Muscle of leg (tissue), 11 donors: Measurements from ENCODE around the gene TSEN34. TPM values are rescaled to one million over a fixed set of nuclear protein-coding genes. Genes with fewer than 3 reads are reported as not detected.
"Not testable (repeated sequence)": the region's sequence is repeated elsewhere in the genome, so short reads cannot be mapped to it uniquely, and the experiment has no call there.

Experiments used
- DNase-seq: peaks from one replicate; pipeline ENCODE4 v3.0.0; 2013
- H3K27ac ChIP-seq: one replicate; pipeline ENCODE4 v1.5.1; 2013; ENCODE audit warnings: mild to moderate bottlenecking, low read length, control low read depth
- H3K27me3 ChIP-seq: one replicate; pipeline ENCODE4 v1.6.1; 2013; ENCODE audit warnings: low read length; ENCODE audit not compliant: control insufficient read depth, insufficient read depth
- H3K36me3 ChIP-seq: one replicate; pipeline ENCODE4 v1.6.1; 2013; ENCODE audit warnings: low read length; ENCODE audit not compliant: control insufficient read depth, insufficient read depth
- H3K4me1 ChIP-seq: one replicate; pipeline ENCODE4 v1.6.1; 2013; ENCODE audit warnings: low read length; ENCODE audit not compliant: control insufficient read depth, insufficient read depth
- H3K4me3 ChIP-seq: one replicate; pipeline ENCODE4 v1.5.1; 2013; ENCODE audit warnings: low read length, control low read depth
- H3K9me3 ChIP-seq: replicated peaks from 2 replicates; pipeline ENCODE4 v1.6.1; 2013; ENCODE audit warnings: low read depth, low read length; ENCODE audit not compliant: control insufficient read depth
- WGBS: methylation state at CpG from one replicate; pipeline ENCODE4 v1.1.5; 2013; ENCODE audit warnings: missing lambda C conversion rate; ENCODE audit not compliant: insufficient coverage; 5-methylcytosine and 5-hydroxymethylcytosine counted together
- polyA plus RNA-seq, 8 donors: library from polyadenylated mRNA; unstranded; fragments of 120-200 nt; gene quantifications; one replicate each; pipeline versions ENCODE4 v1.2.1 to v1.2.3, GENCODE V29; 2013; ENCODE audit warnings: inconsistent platforms in 1 of 8, low replicate concordance in 1 of 8; ENCODE audit not compliant: insufficient read length in 8 of 8, insufficient read depth in 1 of 8
- total RNA-seq: library from RNA; stranded (reverse); fragments of 120-200 nt; gene quantifications from one replicate; pipeline ENCODE4 v1.2.4, GENCODE V29; 2013

TSEN34 gene
- total and polyA plus RNA-seq, 9 donors = 25.8 to 42.8 (median 35.0) TPM

GRCh38 chr19:54217517-54218247, 26.6 kb downstream of the TSEN34 start:
- H3K36me3 ChIP-seq, H3K27ac ChIP-seq, H3K4me3 ChIP-seq, H3K4me1 ChIP-seq, DNase-seq, H3K27me3 ChIP-seq, H3K9me3 ChIP-seq: not testable (repeated sequence)
- WGBS = 34% methylated on average over 10 of the region's 20 CpGs

DNA sequence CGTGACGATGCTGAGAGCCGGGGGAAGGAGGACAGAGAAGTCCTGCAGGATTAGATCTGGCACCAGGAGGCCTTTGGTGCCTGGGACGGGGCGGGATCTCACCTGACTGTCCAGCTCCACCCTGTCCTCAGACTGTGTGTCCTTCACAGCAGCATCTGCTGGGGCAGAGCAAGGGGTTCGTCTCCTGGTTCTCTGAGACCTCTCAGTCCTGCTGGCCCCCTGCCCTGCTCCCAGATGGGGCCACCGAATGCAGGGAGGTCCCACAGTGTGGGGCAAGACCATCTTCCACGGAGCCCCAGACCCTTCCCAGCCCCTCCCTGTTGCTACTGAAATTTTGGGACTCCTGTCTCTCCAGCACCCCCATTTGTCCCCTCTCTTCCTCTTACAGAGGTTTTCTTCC, 27.2 kb downstream of the TSEN34 start:
- H3K4me1 ChIP-seq = no peaks in the 10 kb centered on the region
- 56% methylated on average over 5 of the region's 8 CpGs for WGBS
- H3K4me3 ChIP-seq = no peak overlapping the region
- DNase-seq = no peak
- H3K27ac ChIP-seq = no peak overlapping the region
- H3K27me3 ChIP-seq = no peaks in the 10 kb centered on the region
- no peaks in the 10 kb centered on the region for H3K36me3 ChIP-seq
- no peaks in the 10 kb centered on the region for H3K9me3 ChIP-seq

DNA sequence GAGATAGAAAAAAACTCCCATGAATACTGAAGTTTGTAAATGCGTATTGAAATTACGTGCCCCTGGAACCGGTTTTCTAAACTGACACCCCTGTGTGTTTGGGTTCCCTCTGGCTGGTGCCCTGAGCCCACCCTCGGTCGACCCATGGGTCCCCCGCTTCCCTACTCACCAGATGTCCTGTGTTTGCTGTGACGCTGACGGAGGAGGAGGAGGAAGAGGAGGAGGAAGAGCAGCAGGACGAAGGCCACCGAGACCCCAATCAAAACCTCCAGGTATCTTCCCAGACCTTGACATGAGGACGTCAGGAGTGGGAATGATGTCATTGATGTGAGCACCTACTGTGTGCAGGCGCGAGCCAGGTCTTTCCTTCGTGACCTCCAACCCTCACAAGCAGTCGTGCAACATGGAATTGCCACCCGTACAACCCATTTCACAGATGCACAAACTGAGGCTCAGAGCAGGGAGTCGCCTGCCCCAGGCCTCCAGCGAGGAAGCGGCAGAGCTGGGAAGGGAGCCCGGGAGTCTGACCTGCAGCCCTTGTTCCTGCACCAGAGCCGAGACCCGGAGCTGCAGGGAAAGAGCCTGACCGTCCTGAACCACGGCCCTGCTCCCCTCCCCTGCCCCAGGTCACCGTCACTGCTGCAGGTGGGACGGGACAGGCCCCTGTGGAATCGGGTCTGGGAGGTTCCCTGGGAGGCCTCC, 28.0 kb downstream of the TSEN34 start:
- DNase-seq = no peak
- H3K9me3 ChIP-seq = no peaks in the 10 kb centered on the region
- 87% methylated on average over 13 of the region's 27 CpGs for WGBS
- H3K27ac ChIP-seq = no peak overlapping the region
- no peaks in the 10 kb centered on the region for H3K36me3 ChIP-seq
- H3K4me3 ChIP-seq = no peak overlapping the region
- H3K27me3 ChIP-seq = no peaks in the 10 kb centered on the region
- no peaks in the 10 kb centered on the region for H3K4me1 ChIP-seq

DNA sequence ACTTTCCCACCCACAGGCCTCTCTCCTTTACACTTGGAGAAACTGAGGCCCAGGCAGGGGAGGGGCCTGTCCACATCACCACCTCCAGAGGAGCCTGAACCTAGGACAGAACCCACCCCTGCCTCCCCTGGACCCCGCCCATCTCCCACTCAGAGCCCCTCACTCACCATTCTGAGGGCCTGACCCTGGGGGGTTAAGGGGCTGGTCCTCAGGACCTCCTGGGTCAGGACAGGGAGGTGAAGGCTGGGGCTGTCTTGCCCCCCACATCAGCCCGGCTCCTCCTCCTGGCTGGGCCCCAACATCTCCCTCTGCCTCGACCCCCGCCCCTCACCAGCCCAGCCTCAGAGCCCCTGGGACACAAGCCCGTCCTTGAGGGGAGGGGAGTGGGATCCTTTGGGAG, 28.6 kb downstream of the TSEN34 start:
- not testable (repeated sequence) for H3K27me3 ChIP-seq, H3K9me3 ChIP-seq, H3K4me3 ChIP-seq, DNase-seq, H3K36me3 ChIP-seq, H3K27ac ChIP-seq, H3K4me1 ChIP-seq
- WGBS = no CpG with 5 or more reads among the region's 5 CpGs

GRCh38 chr19:54221947-54222346, 30.8 kb downstream of the TSEN34 start:
- not testable (repeated sequence) for DNase-seq, H3K36me3 ChIP-seq, H3K9me3 ChIP-seq, H3K27ac ChIP-seq, H3K4me1 ChIP-seq, H3K4me3 ChIP-seq, H3K27me3 ChIP-seq
- no CpG with 5 or more reads among the region's 7 CpGs for WGBS

GRCh38 chr19:54222474-54223276, 31.6 kb downstream of the TSEN34 start, which contains the start of gene LILRB3:
LILRB3 (minus strand) TSS chr19:54223007; CDS start chr19:54222976, 31 bp downstream.
- not testable (repeated sequence) for H3K27ac ChIP-seq, DNase-seq, H3K4me1 ChIP-seq, H3K27me3 ChIP-seq, H3K4me3 ChIP-seq, H3K9me3 ChIP-seq, H3K36me3 ChIP-seq
- 57% methylated on average over 10 of the region's 16 CpGs for WGBS

DNA sequence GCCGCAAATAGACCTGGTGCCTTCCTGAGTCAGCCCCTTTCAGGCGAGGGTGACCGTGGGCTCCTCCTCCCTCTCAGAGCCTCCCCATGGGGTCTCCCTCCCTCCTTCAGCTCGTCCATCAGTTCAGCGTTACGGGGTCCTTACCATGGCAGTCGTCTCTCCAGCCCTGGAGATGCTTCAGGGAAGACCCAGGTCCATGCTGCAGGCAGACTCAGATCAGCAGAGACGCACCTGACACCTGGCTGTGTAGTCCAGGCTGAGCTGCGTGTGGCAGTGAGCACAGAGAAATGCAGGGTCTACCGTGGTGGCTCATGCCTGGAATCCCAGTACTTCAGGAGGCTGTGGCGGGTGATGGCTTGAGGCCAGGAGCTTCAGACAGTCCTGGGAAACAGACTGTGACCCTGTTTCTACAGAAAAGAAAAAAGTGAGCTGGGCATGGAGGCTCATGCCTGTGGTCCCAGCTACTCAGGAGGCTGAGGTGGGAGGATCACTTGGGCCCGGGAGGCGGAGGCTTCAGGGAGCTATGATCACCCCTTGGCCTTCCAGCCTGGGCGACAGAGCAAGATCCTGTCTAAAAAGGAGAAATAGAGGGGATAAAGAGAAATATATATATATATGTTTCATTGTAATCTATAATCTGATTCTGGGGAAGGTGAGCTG, 32.3 kb downstream of the TSEN34 start:
- not testable (repeated sequence) for H3K27ac ChIP-seq, H3K4me3 ChIP-seq, H3K27me3 ChIP-seq, H3K36me3 ChIP-seq, DNase-seq, H3K4me1 ChIP-seq, H3K9me3 ChIP-seq
- 50% methylated on average over 4 of the region's 14 CpGs for WGBS

DNA sequence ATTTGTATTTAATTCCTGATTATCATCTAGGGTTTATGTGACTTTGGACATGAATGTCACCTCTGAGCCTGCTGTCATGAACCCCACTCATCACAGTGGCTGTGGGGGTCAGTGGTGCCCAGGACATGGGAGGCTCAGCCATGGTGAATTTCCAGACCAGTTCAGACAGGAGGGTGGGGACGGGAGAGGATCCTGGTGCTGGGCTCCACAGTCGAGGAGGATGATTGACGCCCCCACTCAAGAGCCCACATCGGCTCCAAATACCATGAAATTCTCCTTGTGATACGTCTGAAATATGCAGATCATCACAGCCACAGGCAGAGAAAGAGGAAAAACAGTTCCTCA, 32.8 kb downstream of the TSEN34 start:
- not testable (repeated sequence) for H3K4me1 ChIP-seq, H3K9me3 ChIP-seq, H3K27ac ChIP-seq, H3K27me3 ChIP-seq, H3K36me3 ChIP-seq, H3K4me3 ChIP-seq, DNase-seq
- WGBS = 17% methylated on average over 1 of the region's 5 CpGs

- WGBS = 69% methylated on average over 6 of the region's 10 CpGs
- H3K36me3 ChIP-seq, H3K4me3 ChIP-seq, H3K4me1 ChIP-seq, H3K27me3 ChIP-seq, DNase-seq, H3K9me3 ChIP-seq, H3K27ac ChIP-seq: not testable (repeated sequence)
These were observed 33.5 kb downstream of the TSEN34 start for GRCh38 chr19:54224619-54225018.

DNA sequence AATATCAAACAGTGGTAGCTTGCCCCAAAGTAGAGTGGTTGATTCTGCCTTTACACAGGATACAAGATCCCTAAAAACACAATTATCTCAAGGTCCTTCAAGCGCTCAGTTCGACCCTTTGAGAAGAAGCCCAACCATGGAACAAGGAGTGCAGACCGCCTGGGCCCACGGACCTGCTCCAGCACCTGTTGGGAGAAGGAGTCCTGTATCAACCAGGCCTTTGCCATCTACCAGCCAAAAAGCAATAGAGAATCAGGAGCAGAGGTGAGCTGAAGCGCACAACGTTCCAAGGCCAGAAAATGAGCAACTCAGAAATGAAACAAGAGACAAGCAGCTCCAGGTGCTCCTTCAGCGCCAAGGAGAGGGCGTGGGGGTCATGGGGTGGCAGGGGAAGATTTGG, 38.0 kb downstream of the TSEN34 start:
- 78% methylated on average over 8 of the region's 8 CpGs for WGBS

More for the DNA sequence above, 38.0 kb downstream of the TSEN34 start:
- H3K27me3 ChIP-seq = no peaks in the 10 kb centered on the region
- no peaks in the 10 kb centered on the region for H3K36me3 ChIP-seq
- H3K9me3 ChIP-seq = no peaks in the 10 kb centered on the region
- no peak for DNase-seq
- H3K4me1 ChIP-seq = no peaks in the 10 kb centered on the region
- H3K27ac ChIP-seq = no peak overlapping the region
- no peak overlapping the region for H3K4me3 ChIP-seq
